Panc1 (cell line): ENCODE data around the gene SMC6. TPM values are rescaled to one million over a fixed set of nuclear protein-coding genes. Genes with fewer than 3 reads are reported as not detected.
A peak's percentile ranks its signal among the peaks of the same experiment; 100 is the strongest.

Source experiments
- ATAC-seq: fragments of 200-7000 bp; cut with Tn5 transposase; 2 replicates; pipeline ENCODE4 v1.9.1; 2020; ENCODE audit warnings: mild to moderate bottlenecking, moderate library complexity
- BruUV-seq: library from RNA; stranded (reverse); fragments of 400-500 nt; replicated peaks from 2 replicates; lab custom pipeline; 2021; lab: Mats Ljungman, UMichigan
- CTCF ChIA-PET: fragments of 300-600 bp; sonication (Branson Sonifier 250); formaldehyde crosslinking; loops from one replicate; lab custom pipeline; 2022; ENCODE audit warnings: antibody characterized with exemption; lab: Charles Lee
- POLR2A ChIA-PET: fragments of 300-600 bp; sonication (Branson Sonifier 250); formaldehyde crosslinking; loops from one replicate; lab custom pipeline; 2022; ENCODE audit warnings: antibody characterized with exemption; lab: Charles Lee
- DNase-seq: peaks from one replicate; pipeline ENCODE4 v3.0.0-alpha.2; 2010; ENCODE audit warnings: low read depth, low spot score
- H3K27ac ChIP-seq: 2 replicates; pipeline ENCODE4 v1.5.1; 2011; ENCODE audit warnings: mild to moderate bottlenecking, low read length, inconsistent platforms
- H3K27me3 ChIP-seq: fragments of 200-500 bp; sonication (Bioruptor generic); 2 replicates; pipeline ENCODE4 v1.6.0; 2014; ENCODE audit warnings: low read length, inconsistent platforms; ENCODE audit not compliant: control insufficient read depth, insufficient read depth
- H3K36me3 ChIP-seq: fragments of 200-500 bp; sonication (Bioruptor generic); 2 replicates; pipeline ENCODE4 v1.5.1; 2014; ENCODE audit warnings: inconsistent platforms, mild to moderate bottlenecking, low read length, moderate library complexity; ENCODE audit not compliant: control insufficient read depth, insufficient read depth
- H3K4me1 ChIP-seq: 2 replicates; pipeline ENCODE4 v1.5.1; 2011; ENCODE audit warnings: inconsistent platforms, mild to moderate bottlenecking, low read length, moderate library complexity; ENCODE audit not compliant: control insufficient read depth, insufficient read depth
- H3K4me3 ChIP-seq, 2 experiments: 2 replicates each; pipeline ENCODE4 v1.5.1; 2011 to 2012; ENCODE audit warnings: low read depth in 2 of 2, low read length in 2 of 2, mild to moderate bottlenecking in 2 of 2, inconsistent platforms in 1 of 2, moderate library complexity in 1 of 2
- H3K9me3 ChIP-seq: fragments of 200-500 bp; sonication (Bioruptor generic); 2 replicates; pipeline ENCODE4 v1.5.1; 2014; ENCODE audit warnings: low read depth, mild to moderate bottlenecking, inconsistent platforms, low read length, moderate library complexity; ENCODE audit not compliant: control insufficient read depth, insufficient read depth
- POLR2AphosphoS5 ChIP-seq: IDR thresholded peaks from 2 replicates; pipeline ENCODE4 v1.6.1; 2012; ENCODE audit warnings: mild to moderate bottlenecking, low read depth, low read length, moderate library complexity
- SIN3A ChIP-seq: IDR thresholded peaks from 2 replicates; pipeline ENCODE4 v1.6.1; 2012; ENCODE audit warnings: low read depth, mild to moderate bottlenecking, low read length, moderate library complexity, borderline replicate concordance; ENCODE audit not compliant: insufficient read depth
- TCF7L2 ChIP-seq: IDR thresholded peaks from 2 replicates; pipeline ENCODE4 v1.6.1; 2011; ENCODE audit warnings: mild to moderate bottlenecking, low read depth, low read length, inconsistent platforms
- in situ Hi-C: cut with HindIII; loops from 2 replicates; pipeline ENCODE4 v1.10.0; 2016; ENCODE audit warnings: low sequenced_read_pairs, low pct_unique_long_range_greater_than_20kb
- intact Hi-C: fragments of 100-400 bp; cut with micrococcal nuclease; formaldehyde crosslinking; loops from one replicate; pipeline ENCODE4 v1.10.0; 2022; ENCODE audit not compliant: unreplicated experiment
- total RNA-seq: library from RNA; stranded (reverse); gene quantifications from one replicate; pipeline ENCODE4 v1.2.1, GENCODE V29; 2021; ENCODE audit not compliant: unreplicated experiment
- TF ChIP-seq, protein P1 (sequence below): fragments of 450-650 bp; IDR thresholded peaks from 2 replicates; pipeline ENCODE4 v1.5.1; 2017; ENCODE audit warnings: mild to moderate bottlenecking
- TF ChIP-seq, protein P2 (sequence below), 2 experiments: IDR thresholded peaks; 2 replicates each; pipeline ENCODE4 v1.6.1; 2011 to 2012; ENCODE audit warnings: low read depth in 2 of 2, control low read depth in 1 of 2, low read length in 1 of 2, mild to moderate bottlenecking in 1 of 2, moderate library complexity in 1 of 2; ENCODE audit not compliant: insufficient read depth in 1 of 2

SMC6 gene
- total RNA-seq, 1 experiment from 2014 or later = 43.8 TPM

DNA sequence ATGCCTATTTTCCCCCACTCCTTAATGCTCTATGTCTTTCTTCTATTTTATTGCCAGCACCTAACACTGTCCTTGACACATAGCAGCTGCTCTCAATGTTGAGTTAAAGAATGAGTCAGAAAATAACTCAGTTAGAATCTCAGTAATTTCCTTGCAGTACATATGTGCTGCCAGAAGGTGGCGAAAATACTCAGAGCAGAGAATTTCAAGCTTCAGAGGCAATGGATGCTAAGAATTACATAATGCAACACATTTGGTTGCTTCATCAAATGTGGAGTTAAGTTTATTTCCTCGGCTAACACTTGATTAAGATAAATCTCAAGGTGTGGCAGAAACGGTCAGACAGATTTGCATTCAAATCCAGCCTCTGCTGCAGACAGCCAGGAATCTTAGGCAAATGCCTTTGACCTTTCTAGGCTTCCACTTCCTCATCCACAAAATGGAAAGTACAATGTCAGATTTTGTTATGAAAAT, 107.5 kb downstream of the SMC6 start:
- Histone ChIP-seq H3K27ac (no peak overlapping the region), H3K27me3 (no peaks in the 10 kb centered on the region), H3K9me3 (no peaks in the 10 kb centered on the region), H3K4me3 (no peak overlapping the region), H3K36me3 (no peaks in the 10 kb centered on the region), H3K4me1 (peaks cover 3% of the 10 kb centered on the region)
- DNase-seq (peak; percentile 72), ATAC-seq (peak; percentile 49; the same call in 1 of the 2 replicates)
- ChIA-PET POLR2A (no interaction called here), CTCF (interaction anchor here (0.6 to 2.3 kb wide), 2 partner anchors 25 to 58 kb away, joined by 3 to 18 read pairs; no protein-coding TSS in a partner anchor)
- in situ Hi-C loops = no loop called here
- no TSS peak for BruUV-seq
- TF ChIP-seq, protein P1, sequence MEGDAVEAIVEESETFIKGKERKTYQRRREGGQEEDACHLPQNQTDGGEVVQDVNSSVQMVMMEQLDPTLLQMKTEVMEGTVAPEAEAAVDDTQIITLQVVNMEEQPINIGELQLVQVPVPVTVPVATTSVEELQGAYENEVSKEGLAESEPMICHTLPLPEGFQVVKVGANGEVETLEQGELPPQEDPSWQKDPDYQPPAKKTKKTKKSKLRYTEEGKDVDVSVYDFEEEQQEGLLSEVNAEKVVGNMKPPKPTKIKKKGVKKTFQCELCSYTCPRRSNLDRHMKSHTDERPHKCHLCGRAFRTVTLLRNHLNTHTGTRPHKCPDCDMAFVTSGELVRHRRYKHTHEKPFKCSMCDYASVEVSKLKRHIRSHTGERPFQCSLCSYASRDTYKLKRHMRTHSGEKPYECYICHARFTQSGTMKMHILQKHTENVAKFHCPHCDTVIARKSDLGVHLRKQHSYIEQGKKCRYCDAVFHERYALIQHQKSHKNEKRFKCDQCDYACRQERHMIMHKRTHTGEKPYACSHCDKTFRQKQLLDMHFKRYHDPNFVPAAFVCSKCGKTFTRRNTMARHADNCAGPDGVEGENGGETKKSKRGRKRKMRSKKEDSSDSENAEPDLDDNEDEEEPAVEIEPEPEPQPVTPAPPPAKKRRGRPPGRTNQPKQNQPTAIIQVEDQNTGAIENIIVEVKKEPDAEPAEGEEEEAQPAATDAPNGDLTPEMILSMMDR = peak; percentile 86
- TF ChIP-seq, protein P2, sequence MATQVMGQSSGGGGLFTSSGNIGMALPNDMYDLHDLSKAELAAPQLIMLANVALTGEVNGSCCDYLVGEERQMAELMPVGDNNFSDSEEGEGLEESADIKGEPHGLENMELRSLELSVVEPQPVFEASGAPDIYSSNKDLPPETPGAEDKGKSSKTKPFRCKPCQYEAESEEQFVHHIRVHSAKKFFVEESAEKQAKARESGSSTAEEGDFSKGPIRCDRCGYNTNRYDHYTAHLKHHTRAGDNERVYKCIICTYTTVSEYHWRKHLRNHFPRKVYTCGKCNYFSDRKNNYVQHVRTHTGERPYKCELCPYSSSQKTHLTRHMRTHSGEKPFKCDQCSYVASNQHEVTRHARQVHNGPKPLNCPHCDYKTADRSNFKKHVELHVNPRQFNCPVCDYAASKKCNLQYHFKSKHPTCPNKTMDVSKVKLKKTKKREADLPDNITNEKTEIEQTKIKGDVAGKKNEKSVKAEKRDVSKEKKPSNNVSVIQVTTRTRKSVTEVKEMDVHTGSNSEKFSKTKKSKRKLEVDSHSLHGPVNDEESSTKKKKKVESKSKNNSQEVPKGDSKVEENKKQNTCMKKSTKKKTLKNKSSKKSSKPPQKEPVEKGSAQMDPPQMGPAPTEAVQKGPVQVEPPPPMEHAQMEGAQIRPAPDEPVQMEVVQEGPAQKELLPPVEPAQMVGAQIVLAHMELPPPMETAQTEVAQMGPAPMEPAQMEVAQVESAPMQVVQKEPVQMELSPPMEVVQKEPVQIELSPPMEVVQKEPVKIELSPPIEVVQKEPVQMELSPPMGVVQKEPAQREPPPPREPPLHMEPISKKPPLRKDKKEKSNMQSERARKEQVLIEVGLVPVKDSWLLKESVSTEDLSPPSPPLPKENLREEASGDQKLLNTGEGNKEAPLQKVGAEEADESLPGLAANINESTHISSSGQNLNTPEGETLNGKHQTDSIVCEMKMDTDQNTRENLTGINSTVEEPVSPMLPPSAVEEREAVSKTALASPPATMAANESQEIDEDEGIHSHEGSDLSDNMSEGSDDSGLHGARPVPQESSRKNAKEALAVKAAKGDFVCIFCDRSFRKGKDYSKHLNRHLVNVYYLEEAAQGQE (IDR thresholded peaks at IDR 0.05; ENCODE audit: insufficient read depth in 1 of 2, low read depth in 2 of 2, low read length in 1 of 2) = no peak
- TF ChIP-seq POLR2AphosphoS5 = no peak
- intact Hi-C loops = loop anchor here (1.0 kb wide), 1 partner anchor 25 kb away; no protein-coding TSS in a partner anchor

DNA sequence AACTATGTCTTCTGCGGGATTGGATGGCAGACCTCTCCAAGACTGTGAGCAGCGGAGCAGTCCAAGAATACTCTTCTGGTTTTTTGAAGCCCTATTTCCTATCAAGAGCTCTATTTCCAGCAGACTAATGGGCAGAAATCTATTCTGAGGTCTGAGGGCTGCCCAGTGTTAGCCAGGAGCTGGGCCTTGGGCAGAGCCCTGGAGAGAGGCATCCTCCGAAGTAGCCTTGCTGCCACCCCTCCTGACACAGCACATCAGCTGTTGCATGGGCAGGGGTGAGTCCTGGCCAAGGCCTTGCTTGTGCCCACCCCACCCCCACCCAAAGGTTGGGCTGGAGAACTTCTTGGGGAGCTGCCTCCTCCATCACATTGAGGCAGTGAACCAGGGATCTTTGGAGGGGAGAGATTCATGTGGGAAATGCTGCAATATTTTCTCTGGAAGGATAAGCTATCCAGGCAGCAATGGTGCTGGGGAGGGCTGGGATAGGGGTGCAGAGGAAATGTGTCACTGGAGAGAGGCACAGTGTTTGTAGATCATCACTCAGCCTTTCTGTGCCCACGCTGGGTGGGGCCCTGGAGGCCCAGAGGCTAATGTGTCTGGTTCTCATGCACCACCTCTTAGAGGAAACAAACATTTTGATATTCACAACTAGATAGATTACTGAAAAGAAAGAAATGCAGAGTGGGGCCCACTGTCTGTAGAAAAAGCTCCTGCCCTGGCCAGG, 108.5 kb downstream of the SMC6 start:
- no peak for DNase-seq
- ChIA-PET CTCF (interaction anchor here (2.3 kb wide), 1 partner anchor 26 kb away, joined by 18 read pairs; no protein-coding TSS in a partner anchor), POLR2A (no interaction called here)
- Histone ChIP-seq H3K4me1 (peaks cover 3% of the 10 kb centered on the region), H3K4me3 (no peak overlapping the region), H3K27ac (no peak overlapping the region), H3K36me3 (no peaks in the 10 kb centered on the region), H3K27me3 (no peaks in the 10 kb centered on the region), H3K9me3 (no peaks in the 10 kb centered on the region)
- ATAC-seq = no peak
- intact Hi-C loops = no loop called here
- in situ Hi-C loops = no loop called here
- no TSS peak for BruUV-seq
- no peak for TF ChIP-seq TCF7L2

DNA sequence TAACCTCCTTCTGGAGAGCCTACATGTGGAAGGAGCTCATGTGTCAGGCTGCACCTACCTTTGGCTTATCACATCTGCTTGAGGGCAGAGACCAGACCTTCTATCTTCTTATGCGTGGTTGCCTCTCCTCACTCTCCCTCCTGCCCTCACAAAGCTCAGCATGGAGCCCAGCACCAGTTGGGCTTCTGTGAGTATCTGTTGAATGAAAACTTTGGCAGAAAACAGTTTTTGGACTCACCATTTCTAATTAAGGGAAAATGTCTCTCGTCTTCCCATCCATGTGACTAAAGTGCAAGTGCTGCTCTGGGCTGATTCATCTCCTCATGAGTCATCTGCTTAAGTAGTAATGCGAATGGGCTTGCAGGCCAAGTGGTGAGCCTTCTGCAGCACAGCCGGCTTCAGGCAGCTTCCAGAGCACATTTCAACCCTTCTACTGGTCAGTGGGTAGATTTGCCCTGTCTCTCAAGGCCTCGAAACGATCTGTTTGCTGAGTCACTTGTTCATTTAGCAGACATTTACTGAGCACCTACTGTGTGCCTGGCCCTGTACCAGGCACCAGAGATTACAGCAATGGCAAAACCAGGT, 110.5 kb downstream of the SMC6 start:
- Histone ChIP-seq H3K36me3 (no peaks in the 10 kb centered on the region), H3K9me3 (no peaks in the 10 kb centered on the region), H3K4me3 (no peak overlapping the region), H3K27ac (no peak overlapping the region), H3K4me1 (peaks cover 3% of the 10 kb centered on the region), H3K27me3 (no peaks in the 10 kb centered on the region)
- in situ Hi-C loops = no loop called here
- intact Hi-C loops = no loop called here
- TF ChIP-seq POLR2AphosphoS5 (no peak), TCF7L2 (no peak), SIN3A (no peak)
- TF ChIP-seq, protein P2 (IDR thresholded peaks at IDR 0.05; ENCODE audit: insufficient read depth in 1 of 2, low read depth in 2 of 2, low read length in 1 of 2) = no peak
- TF ChIP-seq, protein P1 = no peak
- no TSS peak for BruUV-seq
- DNase-seq (peak; percentile 56), ATAC-seq (peak; percentile 86)
- POLR2A ChIA-PET = no interaction called here
- CTCF ChIA-PET = interaction anchor here (0.6 kb wide), 1 partner anchor 1509 kb away, joined by 3 read pairs; no protein-coding TSS in a partner anchor
